ENCODE measurements around the gene PLCG1.

PLCG1 gene

DNA sequence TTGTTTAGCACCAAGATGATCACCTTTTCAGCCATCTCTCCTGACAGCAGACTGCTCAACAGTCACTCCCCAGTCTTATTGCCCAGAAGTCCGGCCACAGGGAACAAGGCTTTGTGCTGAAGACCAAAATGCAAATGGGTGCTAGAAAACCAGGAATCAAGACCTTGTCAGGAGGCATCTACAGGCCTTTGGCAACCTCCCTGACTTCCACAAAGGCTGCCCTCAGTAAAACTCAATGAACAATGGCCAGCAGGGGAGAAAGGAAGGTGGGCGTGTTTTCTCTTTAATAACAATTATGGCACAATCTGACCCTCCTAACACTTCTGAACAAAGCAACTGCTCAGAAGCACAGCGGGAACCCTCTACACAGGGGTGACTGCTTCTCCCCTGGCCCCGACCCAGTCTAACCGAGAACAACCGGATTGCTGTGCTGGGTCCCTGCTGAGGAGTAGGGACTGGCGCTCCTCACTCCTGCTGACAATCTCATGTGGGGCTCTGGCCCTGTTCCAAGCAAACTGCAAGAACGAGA is 41.6 kb downstream of the PLCG1 start:
- Histone ChIP-seq H4K20me1 (ENCODE audit: low read depth, low read length) (no peaks in the 10 kb centered on the region), H3K9ac (ENCODE audit: low read length) (no peak overlapping the region), H3K79me2 (ENCODE audit: insufficient read depth, low read length) (no peaks in the 10 kb centered on the region), H3K4me3 (ENCODE audit: insufficient read depth, low read length, poor library complexity, severe bottlenecking) (no peak overlapping the region), H3K9me2 (replicated peaks; ENCODE audit: insufficient read depth, low read length) (no peaks in the 10 kb centered on the region), H3K27me3 (ENCODE audit: low read length) (no peaks in the 10 kb centered on the region), H3F3A (ENCODE audit: insufficient read depth) (no peaks in the 10 kb centered on the region), H3K9me3 (ENCODE audit: insufficient read depth, low read length) (no peaks in the 10 kb centered on the region), H3K36me3 (ENCODE audit: low read length) (no peaks in the 10 kb centered on the region), H3K27ac (ENCODE audit: low read depth, low read length) (no peak overlapping the region), H3K4me2 (ENCODE audit: low read depth, low read length, poor library complexity, severe bottlenecking) (no peak overlapping the region), H2AFZ (ENCODE audit: low read depth, low read length, severe bottlenecking) (no peak overlapping the region)
- TF ChIP-seq EZH2phosphoT487 (conservative IDR thresholded peaks at IDR 0.05; ENCODE audit: low read length): no peak
- TF ChIP-seq, protein P1, sequence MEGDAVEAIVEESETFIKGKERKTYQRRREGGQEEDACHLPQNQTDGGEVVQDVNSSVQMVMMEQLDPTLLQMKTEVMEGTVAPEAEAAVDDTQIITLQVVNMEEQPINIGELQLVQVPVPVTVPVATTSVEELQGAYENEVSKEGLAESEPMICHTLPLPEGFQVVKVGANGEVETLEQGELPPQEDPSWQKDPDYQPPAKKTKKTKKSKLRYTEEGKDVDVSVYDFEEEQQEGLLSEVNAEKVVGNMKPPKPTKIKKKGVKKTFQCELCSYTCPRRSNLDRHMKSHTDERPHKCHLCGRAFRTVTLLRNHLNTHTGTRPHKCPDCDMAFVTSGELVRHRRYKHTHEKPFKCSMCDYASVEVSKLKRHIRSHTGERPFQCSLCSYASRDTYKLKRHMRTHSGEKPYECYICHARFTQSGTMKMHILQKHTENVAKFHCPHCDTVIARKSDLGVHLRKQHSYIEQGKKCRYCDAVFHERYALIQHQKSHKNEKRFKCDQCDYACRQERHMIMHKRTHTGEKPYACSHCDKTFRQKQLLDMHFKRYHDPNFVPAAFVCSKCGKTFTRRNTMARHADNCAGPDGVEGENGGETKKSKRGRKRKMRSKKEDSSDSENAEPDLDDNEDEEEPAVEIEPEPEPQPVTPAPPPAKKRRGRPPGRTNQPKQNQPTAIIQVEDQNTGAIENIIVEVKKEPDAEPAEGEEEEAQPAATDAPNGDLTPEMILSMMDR (IDR thresholded peaks at IDR 0.05; ENCODE audit: insufficient read depth, low read length, poor library complexity, severe bottlenecking): no peak

DNA sequence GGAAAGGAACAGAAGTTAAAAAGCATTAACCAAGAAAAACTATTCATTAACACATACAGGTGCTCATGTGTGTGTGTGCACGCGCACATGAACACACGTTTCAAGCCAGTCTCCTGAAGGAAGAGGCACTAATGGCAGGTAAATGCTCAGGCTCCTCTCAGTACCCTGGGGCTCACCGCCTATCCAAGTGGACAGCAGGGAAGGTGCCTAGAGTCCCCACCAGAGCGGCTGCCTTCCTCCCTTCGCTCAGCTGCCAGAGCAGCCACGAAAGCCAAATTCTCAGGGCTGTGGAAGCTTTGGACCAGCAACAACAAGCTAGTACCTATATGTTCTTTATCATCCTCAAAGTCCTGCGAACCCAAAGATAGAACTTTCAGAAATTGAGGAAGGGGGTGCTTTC is 42.6 kb downstream of the PLCG1 start:
- H3K9ac ChIP-seq (ENCODE audit: low read length): no peak overlapping the region
- no peaks in the 10 kb centered on the region for H3K79me2 ChIP-seq (ENCODE audit: insufficient read depth, low read length)
- no peak overlapping the region for H2AFZ ChIP-seq (ENCODE audit: low read depth, low read length, severe bottlenecking)
- no peaks in the 10 kb centered on the region for H3K36me3 ChIP-seq (ENCODE audit: low read length)
- H3K9me2 ChIP-seq (replicated peaks; ENCODE audit: insufficient read depth, low read length): no peaks in the 10 kb centered on the region
- no peaks in the 10 kb centered on the region for H4K20me1 ChIP-seq (ENCODE audit: low read depth, low read length)
- H3K9me3 ChIP-seq (ENCODE audit: insufficient read depth, low read length): no peaks in the 10 kb centered on the region
- H3K27ac ChIP-seq (ENCODE audit: low read depth, low read length): no peak overlapping the region
- no peak overlapping the region for H3K4me3 ChIP-seq (ENCODE audit: insufficient read depth, low read length, poor library complexity, severe bottlenecking)
- no peak for TF ChIP-seq EZH2phosphoT487 (conservative IDR thresholded peaks at IDR 0.05; ENCODE audit: low read length)
- TF ChIP-seq, protein P1 (IDR thresholded peaks at IDR 0.05; ENCODE audit: insufficient read depth, low read length, poor library complexity, severe bottlenecking): no peak
- H3F3A ChIP-seq (ENCODE audit: insufficient read depth): no peaks in the 10 kb centered on the region
- no peaks in the 10 kb centered on the region for H3K27me3 ChIP-seq (ENCODE audit: low read length)
- no peak overlapping the region for H3K4me2 ChIP-seq (ENCODE audit: low read depth, low read length, poor library complexity, severe bottlenecking)

DNA sequence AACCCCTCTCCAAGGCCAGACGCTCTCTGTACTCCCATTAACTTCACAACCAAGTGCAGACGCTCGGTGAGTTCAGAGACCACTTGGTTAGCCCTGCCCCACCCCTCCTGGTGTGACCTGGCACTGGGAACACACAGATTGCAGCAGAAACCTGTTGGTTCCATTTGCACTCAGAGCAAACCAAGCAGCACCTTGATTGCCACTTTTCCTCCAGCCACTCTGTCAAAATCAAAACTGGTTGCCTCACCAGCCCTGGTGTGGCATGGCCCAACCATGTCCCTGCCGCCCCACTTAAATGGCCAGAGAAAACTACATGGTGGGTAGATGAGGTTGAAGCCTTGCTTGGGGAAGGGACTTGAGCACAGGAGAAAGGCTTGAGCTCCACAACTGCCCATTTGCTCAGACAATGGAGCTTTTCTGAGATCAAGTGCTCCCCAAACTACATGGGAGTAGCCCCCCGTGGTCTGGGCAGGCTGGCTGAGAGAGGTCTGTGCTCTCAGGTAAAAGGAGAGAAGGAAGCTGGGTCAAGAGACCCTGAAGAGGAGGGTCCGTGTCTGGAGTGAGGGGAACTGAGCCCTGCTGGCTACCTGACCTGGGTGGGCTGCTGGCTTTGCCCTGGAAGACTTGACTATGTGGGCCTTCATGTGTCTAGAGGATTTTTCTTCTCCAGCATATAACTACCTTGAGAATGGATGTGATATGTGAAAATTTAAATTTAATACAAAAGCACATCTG is 43.4 kb downstream of the PLCG1 start:
- Histone ChIP-seq H4K20me1 (ENCODE audit: low read depth, low read length) (no peaks in the 10 kb centered on the region), H3F3A (ENCODE audit: insufficient read depth) (no peaks in the 10 kb centered on the region), H3K36me3 (ENCODE audit: low read length) (no peaks in the 10 kb centered on the region), H3K27ac (ENCODE audit: low read depth, low read length) (no peak overlapping the region), H3K9ac (ENCODE audit: low read length) (no peak overlapping the region), H3K79me2 (ENCODE audit: insufficient read depth, low read length) (no peaks in the 10 kb centered on the region), H2AFZ (ENCODE audit: low read depth, low read length, severe bottlenecking) (no peak overlapping the region), H3K4me2 (ENCODE audit: low read depth, low read length, poor library complexity, severe bottlenecking) (no peak overlapping the region), H3K27me3 (ENCODE audit: low read length) (no peaks in the 10 kb centered on the region), H3K9me2 (replicated peaks; ENCODE audit: insufficient read depth, low read length) (no peaks in the 10 kb centered on the region), H3K9me3 (ENCODE audit: insufficient read depth, low read length) (no peaks in the 10 kb centered on the region), H3K4me3 (ENCODE audit: insufficient read depth, low read length, poor library complexity, severe bottlenecking) (no peak overlapping the region)
- TF ChIP-seq, protein P1 (IDR thresholded peaks at IDR 0.05; ENCODE audit: insufficient read depth, low read length, poor library complexity, severe bottlenecking): no peak
- no peak for TF ChIP-seq EZH2phosphoT487 (conservative IDR thresholded peaks at IDR 0.05; ENCODE audit: low read length)

All from SU-DHL-6 (cell line).